EL (cell line): ENCODE results near the gene ITPR1.

Experiments
- DNase-seq: peaks from one replicate; pipeline ENCODE4 v3.0.0-alpha.2; 2016

ITPR1 gene

DNA sequence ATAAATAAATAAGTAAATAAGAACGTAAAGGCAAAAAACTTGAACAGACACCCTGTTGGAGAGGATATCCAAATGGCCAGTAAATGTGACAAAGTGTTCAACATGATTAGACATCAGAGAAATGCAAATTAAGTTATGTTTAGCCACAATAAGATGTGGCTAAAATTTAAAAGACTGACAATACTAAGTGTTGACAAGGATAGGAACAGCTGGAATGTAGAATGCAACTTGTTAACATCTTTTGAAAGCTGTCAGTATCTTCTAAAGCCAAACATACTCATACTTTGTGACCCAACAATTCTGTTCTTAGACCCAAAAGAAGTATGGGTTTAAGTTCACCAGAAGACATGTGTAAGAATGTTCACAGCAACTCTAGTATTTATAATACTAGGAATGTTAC lies 197.1 kb downstream of the ITPR1 start:
- no peak for DNase-seq

DNA sequence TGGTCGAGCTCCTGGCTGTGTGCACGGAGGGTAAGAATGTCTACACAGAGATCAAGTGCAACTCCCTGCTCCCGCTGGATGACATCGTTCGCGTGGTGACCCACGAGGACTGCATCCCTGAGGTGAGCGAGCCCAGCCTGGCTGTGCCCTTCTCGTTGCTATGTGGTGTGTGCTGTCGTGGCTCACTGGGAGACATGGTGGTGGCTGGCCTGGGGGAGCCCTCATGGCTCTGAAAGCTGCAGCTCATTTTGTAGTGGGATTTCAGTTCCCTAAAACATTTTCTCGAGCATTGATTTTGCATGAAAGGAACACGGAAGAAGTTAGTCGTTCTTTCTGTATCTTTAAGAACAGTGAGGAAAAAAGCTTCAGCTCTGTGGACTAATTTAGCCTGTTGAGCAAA lies 200.5 kb downstream of the ITPR1 start:
- no peak for DNase-seq

DNA sequence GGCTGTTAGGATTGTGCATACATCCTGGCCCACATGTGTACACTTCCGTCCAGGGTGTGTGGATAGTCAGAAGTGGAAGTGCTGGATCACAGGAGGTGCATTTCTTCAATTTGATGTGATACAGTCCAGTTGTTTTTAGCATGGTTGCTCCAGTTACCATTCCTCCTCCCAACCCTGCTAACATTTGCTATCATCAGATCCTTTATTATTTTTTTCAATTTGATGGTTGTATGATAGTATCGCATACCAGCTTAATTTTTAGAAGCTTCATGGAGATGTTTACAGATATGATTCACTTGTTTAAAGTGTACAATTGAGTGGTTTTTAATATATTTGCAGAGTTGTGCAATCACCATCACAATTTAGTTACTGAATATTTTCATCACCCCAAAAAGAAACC lies 202.7 kb downstream of the ITPR1 start:
- no peak for DNase-seq

DNA sequence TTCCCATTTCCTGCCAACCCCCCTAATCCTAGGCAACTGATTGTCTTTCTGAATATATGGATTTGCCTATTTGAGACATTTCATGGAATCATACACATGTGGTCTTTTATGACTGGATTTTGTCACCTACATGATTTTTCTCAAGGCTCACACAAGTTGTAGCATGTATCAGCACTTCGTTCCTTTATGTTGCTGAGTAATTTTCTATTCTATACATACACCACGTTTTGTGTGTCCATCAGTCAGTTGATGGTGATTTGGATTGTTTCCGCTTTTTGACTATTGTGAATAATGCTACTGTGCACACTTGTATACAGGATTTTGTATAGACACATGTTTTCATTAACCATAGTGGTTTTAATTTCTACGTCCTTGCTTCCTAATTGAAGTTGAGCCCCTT lies 203.1 kb downstream of the ITPR1 start:
- DNase-seq: no peak

DNA sequence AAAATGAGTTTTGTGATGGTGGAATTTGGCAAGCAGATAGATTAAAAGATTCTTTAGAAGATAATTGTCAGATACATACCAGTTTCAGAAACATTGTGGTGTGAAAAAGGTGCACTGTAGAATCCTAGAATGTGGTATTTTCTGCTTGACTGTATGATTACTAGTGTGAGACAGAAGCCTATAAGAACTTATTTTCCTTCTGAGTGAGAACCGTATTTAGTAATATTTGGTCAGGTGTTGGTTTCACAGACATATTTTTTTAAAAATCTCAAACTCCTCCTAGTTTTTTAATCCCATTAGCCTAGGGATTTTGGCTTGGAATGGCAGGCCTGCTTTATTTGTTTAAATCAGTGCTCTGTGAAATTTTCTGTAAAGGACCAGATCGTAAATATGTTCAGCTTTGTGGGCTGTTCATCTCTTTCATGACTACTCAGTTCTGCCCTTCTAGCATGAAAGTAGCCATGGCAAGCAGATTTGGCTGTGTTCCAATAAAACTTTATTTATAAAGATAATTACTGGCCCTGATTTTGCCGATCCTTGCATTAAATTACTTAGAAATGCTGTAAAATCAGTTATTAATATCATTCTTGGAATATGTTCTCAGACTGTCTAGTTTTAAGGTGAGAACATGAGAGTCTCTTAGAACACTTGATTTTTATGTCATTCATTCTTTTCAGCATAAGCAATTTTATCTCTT lies 205.1 kb downstream of the ITPR1 start:
- no peak for DNase-seq

DNA sequence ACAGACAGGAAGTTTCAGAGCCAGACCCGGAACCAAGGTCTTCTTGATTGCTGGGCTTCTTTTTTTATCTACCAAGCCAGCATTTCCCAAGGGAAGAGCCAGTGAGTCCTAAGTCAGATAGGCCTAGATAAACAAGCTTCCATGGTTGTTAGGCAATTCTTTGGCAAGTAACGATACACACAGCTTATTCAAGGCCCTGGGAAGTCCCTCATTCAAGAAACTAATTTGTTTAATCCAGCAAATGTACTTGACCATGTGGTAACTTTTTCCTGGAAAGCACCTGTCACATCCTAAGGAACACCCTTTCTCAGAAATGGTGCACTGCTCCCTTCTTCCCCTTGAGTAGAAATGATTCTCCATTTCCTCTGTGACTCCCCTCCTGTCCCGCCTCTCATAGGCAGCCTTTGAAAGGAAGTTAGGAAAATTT lies 209.9 kb downstream of the ITPR1 start:
- DNase-seq: no peak

DNA sequence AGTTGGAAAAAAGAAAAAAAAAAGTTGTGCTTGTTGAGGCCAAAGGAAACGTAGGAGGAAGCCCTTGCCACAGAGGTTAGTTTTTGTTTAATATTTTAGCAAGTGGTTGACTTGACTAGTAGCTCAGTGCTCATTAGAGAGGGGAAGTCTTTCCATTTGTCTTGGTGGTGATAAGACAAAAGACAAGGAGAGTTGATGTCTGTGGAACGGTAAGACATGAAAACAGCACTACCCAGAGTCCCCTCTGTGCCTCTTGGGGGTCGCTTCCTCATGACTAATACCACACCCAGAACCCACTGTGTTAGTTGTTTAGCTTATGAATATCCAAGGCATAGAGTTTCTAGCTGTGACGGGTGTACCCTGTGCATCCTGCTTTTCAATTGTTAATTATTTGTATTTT lies 211.4 kb downstream of the ITPR1 start:
- DNase-seq: no peak

DNA sequence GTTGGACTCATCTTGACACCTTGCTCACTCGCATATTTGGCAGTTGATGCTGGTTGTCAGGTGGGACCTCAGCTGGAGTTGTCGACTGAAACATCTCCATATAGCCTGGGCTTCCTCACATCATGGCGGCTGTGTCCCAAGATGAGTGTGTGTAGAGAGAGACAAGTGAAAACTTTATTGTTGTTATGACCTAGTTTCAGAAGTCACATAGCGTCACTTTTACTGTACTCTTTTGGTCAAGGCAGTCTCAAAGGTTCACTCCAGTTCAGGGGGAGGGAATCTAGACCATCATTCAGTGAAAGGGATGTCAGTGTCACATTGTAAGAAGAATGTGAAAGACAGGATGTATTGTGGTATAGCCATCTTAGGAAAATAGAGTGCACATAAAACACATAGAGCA lies 214.2 kb downstream of the ITPR1 start:
- no peak for DNase-seq

DNA sequence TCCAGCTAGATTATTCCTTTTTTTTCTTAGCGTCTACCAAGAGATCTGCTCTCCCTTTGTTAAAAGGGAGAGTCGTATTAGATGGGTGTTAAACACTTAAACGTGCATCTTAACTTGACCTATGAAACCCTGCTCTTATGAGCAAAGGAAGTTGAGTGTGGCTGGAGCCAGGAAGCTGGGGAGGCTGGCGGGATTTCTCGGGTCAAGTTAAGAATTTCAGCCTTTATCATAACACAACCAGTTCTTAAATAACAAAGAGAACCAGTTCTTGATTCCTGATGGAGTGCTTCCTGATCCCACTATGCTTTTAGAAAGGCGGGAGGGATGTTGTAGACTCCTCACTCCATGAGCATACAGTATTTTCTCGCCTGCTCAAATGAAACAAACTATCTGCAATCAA lies 215.1 kb downstream of the ITPR1 start:
- DNase-seq: no peak

DNA sequence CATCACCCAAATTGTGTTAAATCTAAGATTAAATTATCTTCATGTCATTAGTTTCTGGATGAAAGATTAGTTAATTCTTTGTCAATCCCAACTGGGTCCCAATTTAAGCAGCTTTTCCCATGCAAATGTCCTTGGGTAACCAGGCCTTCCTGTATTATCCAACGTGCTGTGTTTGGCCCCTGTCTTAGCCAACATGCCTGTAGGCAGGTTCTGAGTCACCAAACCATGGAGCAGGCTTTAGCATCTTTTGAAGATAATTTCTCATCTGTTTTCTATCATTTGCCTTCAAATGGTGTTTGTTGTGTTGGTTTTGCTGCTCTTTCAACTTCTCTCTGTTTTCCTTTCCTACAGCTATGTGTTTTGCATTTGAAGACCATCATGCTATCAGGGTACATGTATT lies 216.2 kb downstream of the ITPR1 start:
- DNase-seq: peak; percentile 41

DNA sequence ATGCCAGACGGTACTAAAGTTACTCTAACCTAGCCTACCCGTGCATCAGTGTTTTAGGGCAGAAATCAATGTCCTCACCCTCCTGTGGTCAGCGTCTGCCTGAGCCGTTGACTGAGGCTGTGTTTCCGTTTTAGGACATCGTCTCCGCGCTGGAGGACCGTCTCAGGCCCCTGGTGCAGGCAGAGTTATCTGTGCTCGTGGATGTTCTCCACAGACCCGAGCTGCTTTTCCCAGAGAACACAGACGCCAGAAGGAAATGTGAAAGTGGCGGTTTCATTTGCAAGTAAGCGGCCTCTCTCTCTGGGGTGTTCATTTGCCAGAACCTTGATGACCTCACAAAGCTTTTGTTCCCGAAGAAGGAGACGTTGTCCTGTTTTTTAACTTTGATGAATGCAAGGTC lies 217.0 kb downstream of the ITPR1 start:
- no peak for DNase-seq

DNA sequence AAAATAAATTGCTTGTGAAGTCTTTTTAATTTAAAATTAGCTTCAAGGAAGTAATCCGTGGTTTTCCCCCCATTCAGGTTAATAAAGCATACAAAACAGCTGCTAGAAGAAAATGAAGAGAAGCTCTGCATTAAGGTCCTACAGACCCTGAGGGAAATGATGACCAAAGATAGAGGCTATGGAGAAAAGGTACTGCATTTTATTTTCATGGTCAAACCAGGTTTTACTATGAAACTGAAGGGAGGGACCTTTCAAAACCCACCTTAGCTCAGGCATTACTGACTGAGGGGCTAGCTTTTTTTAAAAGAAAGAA lies 218.5 kb downstream of the ITPR1 start:
- no peak for DNase-seq

DNA sequence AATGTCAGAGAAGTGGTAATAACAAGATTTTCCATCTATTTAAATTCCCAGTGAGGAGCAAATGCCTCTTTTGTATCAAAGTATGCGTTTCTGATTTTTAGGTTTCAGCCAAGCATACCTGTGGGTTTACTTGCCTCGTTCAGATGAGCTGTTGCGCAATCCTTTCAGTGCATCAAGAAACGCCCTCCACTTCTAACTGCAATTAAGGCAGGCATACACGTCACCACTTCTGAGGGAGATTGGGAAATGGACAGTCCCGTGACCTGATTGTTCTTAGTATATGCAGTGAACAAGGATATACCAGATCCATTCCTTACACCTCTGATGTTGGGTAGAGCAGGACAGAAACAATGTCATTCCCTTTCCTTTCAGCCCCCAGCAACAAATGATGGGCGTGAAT lies 219.0 kb downstream of the ITPR1 start:
- no peak for DNase-seq

DNA sequence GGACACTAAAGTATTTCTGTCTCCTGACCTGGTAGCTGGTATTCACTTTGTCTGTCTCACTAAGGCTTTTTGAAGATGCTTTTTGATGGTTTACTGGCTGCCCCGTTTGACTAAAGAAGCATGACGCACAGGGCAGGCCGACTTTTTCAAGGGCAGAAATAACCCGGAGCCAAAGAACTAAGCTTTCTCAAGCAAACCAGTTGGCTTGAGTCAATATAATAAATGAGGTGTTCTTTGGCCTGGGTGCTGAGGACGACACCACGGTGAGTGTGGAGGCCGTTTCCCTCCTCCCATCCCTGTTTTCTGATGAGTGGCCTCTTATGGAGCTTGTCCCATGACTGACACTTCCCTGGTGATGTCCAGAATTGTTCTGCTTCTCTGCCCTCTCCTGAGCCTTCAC lies 220.9 kb downstream of the ITPR1 start:
- no peak for DNase-seq

DNA sequence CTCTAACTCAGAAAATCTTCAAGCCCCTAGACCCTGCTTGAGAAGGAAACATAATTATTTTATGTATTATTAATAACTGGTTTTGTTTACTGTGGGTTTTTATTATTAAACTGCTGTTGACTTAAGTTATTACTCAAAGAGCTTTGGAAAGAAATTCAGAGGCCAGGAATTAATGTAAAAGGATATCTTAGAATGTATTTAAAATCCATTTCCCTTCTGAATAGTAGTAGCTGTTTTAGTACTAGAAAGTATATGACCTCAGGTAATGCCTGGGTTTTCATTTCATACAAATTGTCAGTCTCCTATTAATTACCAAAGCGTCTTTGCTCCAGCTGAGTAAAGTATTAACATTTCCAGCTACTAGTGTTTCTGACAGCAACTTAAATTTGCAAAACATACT lies 223.1 kb downstream of the ITPR1 start:
- no peak for DNase-seq

DNA sequence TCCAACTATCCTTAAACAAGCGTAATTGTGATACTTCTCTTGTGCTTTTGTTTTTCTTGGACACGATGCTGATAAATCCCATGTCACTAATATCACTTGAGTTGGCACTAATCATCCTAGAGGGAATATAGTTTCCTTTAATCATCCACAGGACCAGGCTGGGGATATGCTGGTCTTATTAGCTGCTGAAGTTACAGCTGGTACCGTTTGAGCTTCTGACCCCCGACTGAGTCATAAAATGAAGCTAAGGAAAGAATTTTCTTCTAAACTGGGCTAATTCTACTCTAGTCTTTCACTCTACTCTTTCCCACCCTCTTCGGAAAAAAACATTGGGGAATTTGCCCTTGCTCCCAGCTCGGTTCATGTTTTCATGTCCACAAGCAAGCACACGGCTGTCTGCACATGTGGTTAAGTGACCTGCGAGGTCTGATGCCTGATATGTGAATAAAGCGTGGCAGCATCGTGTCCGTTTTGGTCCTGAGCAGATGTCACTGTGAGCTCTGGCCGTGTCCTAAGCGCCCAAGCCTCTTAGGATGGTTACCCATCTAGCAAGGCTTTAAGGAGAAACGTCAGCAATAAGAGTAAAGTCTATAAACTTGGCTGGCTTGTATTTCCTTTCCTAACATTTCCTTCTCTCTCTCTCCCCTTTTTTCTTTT lies 223.7 kb downstream of the ITPR1 start:
- DNase-seq: peak; percentile 76

DNA sequence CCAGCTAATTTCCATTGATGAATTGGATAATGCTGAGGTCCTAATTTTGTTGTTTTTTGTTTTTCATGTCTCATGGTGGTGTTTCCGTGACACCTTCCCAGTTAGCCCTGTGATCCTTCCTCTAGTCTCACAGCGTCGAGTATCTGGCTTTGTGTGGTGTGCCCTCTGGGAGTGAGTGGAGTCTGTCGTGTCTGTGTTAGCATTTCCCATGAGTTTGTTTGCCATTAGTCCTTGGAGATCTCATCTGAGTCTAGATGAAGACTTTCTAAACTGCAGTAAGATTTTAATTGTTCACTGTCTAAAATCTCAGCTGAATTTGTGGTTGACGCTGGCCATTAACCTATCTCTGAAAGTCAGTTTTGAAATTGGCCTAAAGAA lies 224.2 kb downstream of the ITPR1 start:
- DNase-seq: no peak

DNA sequence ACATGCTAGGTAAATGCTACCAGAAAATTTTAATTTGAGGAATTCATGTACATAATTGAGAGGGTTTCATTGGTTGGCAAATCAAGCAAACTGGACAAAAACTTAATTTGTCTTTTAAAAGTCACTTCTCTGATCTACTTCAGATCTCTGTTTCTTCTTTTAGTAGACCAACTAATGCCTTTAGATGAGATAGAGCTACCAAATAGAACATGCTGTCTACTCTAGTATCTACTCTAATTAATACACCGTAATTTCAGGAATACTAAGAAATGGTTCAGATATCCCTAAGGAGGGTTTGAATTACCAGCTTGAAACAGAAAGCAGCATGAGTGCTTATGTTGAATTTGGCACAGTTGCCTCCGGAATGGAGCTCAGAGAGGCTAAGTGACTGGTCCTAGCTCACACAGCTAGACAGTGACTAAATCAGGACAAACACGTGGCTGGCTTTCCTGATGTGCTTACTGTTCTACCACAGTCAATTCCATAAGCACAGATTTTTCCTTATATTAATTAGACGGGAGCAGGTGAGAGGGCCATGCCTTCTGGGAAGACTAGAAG lies 225.1 kb downstream of the ITPR1 start:
- no peak for DNase-seq

DNA sequence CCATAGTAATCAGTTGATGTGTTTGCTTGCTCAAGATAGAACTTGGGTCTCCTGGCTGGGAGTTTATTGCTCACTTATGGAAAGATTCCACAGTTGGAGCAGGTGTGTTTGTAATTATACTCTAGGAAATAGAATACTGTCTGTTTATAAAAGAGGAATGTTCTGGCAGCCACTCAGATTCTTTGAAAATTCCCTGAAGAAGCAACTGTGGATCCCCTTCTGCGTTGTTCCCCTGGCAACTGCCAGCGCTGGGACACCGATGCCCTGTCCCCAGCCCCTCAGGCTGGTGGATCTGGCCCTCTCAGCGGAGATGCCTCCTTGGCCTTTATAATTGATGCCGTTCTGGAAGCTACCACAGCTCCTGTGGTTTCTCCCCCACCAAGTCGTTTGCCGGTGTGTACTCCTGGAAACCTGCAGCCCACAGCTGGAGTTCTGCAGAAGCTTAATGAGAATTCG lies 225.9 kb downstream of the ITPR1 start:
- no peak for DNase-seq

DNA sequence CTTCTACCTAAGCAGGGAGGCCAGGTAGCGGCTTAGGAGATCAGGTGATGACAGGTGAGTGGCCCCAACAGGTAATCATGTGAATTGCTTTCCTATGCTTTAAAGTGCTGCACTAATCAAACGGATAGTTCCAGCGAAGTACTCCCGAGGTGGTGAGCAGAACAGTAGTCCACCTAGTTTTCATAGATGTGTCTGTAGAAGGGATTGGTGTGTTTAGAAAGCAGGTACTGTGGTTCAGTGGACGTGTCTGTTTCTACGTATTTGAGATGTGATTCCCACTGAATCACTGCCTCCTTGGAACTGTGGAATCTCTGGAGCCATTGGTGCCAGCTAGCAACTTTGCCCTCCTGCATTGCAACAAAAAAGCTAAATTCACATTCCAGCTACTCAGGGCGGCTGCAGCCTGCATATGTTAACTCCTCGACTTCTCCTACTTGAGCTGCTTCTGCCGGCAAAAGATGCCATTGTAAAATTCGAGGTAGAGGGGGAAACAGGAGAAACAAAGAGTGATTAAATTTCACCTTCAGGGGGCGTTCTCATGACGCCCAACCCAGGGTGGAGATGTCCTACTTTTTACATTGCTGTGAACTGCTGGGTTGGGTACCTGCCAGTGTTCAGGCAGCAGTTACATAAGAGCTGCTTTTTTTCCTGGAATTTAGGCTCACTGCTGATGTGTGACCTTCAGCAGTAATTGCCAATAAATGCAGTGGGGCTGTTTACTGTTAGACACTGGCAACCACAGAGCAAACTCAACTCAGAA lies 227.3 kb downstream of the ITPR1 start:
- peak; percentile 58 for DNase-seq

DNA sequence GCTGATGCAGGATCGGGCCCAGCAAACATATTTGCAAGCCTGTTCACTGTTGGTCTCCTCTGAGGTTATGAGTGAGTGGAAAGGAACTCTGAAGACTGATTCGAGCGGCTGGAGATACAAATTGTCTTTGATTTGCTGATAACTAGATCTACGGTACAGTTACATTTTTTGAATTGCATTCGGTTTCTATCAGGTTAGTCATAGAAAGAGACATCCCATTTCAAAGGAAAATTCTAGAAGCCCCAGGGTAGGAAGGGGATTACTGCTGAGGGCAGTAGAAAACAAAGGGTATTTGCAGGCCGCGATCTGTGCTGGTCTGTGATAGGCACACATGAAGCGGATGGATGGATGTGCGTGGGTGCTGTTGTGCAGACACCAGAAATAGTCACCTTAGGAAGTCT lies 228.4 kb downstream of the ITPR1 start:
- DNase-seq: peak; percentile 90

DNA sequence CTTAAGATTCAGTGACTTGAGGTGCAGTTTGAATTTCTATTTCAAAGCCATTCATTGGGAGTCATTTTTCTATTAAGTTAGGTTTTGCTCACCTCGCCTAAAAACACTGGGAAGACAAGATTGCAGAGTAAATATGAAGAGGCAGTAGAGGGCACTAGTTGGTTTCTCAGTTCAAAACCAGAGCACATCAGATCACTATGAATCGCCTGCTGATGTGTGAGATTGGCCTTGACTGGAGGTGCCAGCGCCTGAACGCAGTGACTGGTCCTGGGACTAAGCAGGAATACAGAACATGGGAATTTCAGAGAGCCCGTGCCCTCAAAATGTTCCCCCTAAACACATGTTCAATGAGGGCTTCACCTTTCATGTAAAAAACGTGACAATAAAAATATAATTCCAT lies 229.0 kb downstream of the ITPR1 start:
- DNase-seq: peak; percentile 70

DNA sequence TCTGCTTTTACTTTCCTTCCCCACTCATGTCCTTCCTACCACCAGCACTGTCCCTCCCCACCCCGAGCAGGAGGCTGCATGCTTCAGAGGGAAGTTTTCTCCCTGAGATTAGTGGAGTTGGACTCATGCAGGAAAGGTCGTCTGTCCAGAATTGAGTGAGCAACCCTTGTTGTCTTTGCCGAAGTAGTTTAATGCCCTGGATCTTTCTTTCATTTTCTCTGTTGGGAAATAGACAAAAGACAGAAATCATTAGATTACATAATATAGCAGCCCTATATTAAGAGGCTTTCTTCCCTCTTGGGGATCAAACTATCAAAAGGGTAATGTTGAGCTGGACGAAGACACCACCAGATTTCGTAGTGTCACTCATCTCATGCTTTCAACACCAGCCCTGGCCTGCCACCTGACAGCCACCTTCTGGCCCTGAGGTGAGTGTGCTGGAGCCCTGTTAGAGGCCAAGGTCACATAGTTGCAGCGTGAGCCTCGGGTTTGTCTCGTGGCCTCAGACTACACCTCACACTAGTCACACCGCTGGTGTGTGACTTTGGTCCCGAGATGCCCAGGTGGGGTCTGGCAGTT lies 231.0 kb downstream of the ITPR1 start:
- no peak for DNase-seq

DNA sequence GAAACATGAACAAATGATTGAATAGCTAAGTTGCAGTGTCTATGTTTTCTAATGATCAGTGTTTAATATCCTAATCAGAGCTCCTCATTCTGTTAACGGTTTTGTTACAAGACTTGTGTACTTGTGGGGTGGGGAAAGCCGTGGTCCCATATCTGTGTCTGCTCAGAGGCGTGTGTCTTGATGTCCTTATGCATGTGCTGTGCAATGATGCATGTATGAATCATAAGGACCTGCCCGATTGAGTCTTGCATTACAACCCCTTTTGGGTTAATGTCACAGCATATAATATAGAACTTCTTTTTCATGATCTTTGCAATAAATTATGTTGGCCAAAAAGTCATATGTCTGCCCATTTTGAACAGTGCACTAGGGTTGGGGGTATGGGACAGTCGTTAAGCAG lies 233.4 kb downstream of the ITPR1 start:
- DNase-seq: no peak
